RWPE2 (cell line): Measurements from ENCODE around the gene TM4SF5.
A peak's percentile ranks its signal among the peaks of the same experiment; 100 is the strongest.

Source experiments
- ATAC-seq: fragments of 200-7000 bp; cut with Tn5 transposase; 3 replicates; pipeline ENCODE4 v1.9.1; 2021; ENCODE audit warnings: low read depth
- DNase-seq: peaks from one replicate; pipeline ENCODE4 v3.0.0-alpha.2; 2020; ENCODE audit warnings: low spot score
- H3K27ac ChIP-seq: fragments of 450-650 bp; 2 replicates; pipeline ENCODE4 v1.5.1; 2017; ENCODE audit warnings: mild to moderate bottlenecking; ENCODE audit not compliant: poor library complexity, severe bottlenecking
- H3K27me3 ChIP-seq: fragments of 250-450 bp; sonication (Bioruptor Pico); 2 replicates; pipeline ENCODE4 v1.5.1; 2021; ENCODE audit warnings: mild to moderate bottlenecking, moderate library complexity; ENCODE audit not compliant: insufficient read depth, poor library complexity, severe bottlenecking
- H3K36me3 ChIP-seq: fragments of 250-450 bp; sonication (Bioruptor Pico); 2 replicates; pipeline ENCODE4 v1.5.1; 2020; ENCODE audit warnings: low read depth, mild to moderate bottlenecking, moderate library complexity
- H3K4me1 ChIP-seq: fragments of 250-450 bp; sonication (Bioruptor Pico); 2 replicates; pipeline ENCODE4 v1.5.1; 2021; ENCODE audit warnings: mild to moderate bottlenecking, moderate library complexity; ENCODE audit not compliant: insufficient read depth, poor library complexity, severe bottlenecking
- H3K4me3 ChIP-seq: fragments of 250-450 bp; sonication (Bioruptor Pico); 2 replicates; pipeline ENCODE4 v1.5.1; 2021; ENCODE audit warnings: mild to moderate bottlenecking, moderate library complexity; ENCODE audit not compliant: severe bottlenecking
- H3K9me3 ChIP-seq: fragments of 250-450 bp; sonication (Bioruptor Pico); 2 replicates; pipeline ENCODE4 v1.5.1; 2021; ENCODE audit warnings: mild to moderate bottlenecking, moderate library complexity; ENCODE audit not compliant: severe bottlenecking
- CTCF ChIP-seq: fragments of 450-650 bp; IDR thresholded peaks from one replicate; pipeline ENCODE4 v1.5.1; 2017; ENCODE audit warnings: mild to moderate bottlenecking, moderate library complexity; ENCODE audit not compliant: poor library complexity, severe bottlenecking

The TM4SF5 gene

DNA sequence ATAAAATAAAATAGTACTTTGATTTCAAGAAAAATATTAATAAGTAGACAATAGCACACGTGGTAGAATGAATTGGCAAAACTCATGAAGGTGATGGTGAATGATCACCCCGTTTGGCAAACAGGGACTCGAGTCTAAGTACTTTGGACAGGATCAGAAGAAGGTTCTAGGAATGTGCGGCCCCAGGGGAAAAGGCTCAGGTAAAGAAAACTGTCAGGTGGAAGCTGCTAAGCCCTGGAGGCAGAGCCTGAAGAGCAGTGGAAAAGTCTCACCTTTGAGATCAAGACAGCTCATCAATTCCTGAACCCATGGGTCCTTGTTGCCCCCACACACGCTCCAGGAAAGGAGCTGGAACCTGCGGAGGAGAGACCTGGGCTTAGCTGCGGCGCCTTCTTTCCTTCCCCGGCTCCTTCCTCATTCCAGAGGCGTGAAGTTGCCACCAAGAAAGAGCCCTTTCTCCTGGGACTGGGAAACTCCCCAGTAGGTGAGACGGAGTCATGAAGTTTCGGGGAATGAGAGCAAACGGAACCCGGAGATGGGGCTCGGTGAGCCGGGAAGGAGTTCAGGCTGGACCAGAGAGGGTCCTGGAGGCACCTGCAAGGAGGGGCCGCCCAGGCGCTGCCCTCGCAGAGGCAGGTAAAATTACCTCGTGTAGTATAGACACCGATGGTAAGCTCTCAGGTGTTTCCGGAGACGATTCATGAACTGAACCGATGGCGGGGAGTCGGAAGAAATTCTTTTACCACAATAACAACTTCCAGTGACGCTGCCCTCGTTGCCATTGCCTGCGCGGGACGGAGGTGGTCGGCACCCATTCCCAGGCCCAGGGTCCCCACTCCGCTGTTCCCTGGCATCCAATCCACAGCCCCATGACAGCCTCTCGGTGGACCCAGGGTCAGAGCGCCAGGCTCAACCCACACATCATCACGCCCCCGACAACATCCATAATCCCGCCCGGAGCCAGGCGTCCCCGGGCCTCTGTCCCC, 33.3 kb upstream of the TM4SF5 start:
- no peaks in the 10 kb centered on the region for H3K36me3 ChIP-seq
- no peaks in the 10 kb centered on the region for H3K9me3 ChIP-seq
- no peak overlapping the region for H3K27ac ChIP-seq
- H3K4me3 ChIP-seq, result peak overlapping the region; percentile 55
- ATAC-seq (peak; percentile 12; the same call in 1 of the 3 replicates), DNase-seq (no peak)
- H3K27me3 ChIP-seq, result no peaks in the 10 kb centered on the region
- TF ChIP-seq CTCF, result no peak
- no peaks in the 10 kb centered on the region for H3K4me1 ChIP-seq

DNA sequence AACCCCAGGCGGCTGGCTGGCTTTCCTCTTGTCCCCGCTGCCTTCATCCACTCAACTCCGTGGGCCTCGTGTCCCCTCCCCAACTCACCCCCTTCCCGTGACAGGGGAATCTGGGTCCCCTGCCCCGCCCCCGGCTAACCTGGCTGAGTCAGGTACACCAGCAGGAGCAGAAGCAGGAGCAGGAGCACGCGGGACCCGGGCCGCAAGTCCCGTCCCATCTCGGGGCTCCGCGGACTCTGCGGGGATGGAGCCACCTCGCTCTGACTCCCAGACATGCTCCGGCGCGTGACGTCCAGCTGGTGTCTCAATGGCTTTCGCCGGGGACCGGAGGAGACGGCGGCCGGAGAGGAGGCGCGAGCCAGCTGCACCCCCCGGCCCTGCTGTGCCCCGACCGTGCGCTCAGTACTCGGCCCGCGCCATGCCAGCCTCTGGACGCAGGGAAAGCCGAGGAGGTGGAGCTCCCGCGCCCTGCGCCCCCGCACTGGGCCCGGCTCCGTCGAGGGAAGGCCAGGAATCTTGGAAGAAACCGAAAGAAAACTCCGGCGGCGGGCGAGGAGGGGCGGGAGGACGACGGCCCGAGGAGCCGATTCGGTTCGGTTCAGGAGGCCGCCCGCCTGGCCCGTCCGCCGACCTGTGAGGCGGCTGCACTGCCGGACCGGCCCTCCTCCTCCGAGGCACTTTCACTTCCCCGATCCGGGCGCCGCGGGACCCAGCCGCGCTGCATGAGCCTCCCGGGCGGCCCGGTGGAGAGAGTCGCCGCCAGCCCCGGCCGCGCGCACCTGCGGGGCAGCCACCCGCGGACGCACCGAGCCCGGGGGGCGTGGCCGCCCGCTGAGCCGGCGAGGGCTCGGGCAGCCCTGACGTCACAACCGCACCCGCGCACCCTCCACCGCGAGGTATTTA, 32.3 kb upstream of the TM4SF5 start, which contains the start of the genes CXCL16 and ZMYND15:
TSS of gene CXCL16 (minus strand) at position 807 of the 903 bp plus-strand sequence. CDS start at position 218, 589 bp downstream.
TSS of gene ZMYND15 (plus strand) at position 712 of the 903 bp plus-strand sequence. CDS start 716 bp downstream, outside the sequence.
- TF ChIP-seq CTCF, result no peak
- Histone ChIP-seq H3K36me3 (no peaks in the 10 kb centered on the region), H3K27ac (no peak within 1 kb of the TSS), H3K27me3 (no peaks in the 10 kb centered on the region), H3K9me3 (no peaks in the 10 kb centered on the region), H3K4me3 (peak within 1 kb of the TSS; percentile 55), H3K4me1 (no peaks in the 10 kb centered on the region)
- DNase-seq, result no peak
- ATAC-seq, result peak; percentile 64

DNA sequence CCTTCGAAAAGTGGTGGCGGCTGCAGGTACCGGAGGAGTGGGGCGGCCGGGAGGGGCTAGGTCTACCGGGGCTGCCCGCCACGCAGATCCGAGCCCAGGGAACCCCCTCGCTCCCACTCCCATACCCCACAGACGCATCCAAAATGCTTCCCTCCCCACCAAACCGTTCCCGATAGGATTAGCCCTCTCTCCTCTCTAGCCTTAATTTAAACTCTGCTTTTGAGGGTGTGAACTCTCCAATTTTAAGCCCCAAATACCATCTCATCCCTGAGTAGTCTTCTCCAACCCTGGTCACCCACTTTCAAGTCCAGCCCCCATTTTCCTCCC, 31.7 kb upstream of the TM4SF5 start:
- no peaks in the 10 kb centered on the region for H3K9me3 ChIP-seq
- ATAC-seq, result no peak
- H3K36me3 ChIP-seq, result no peaks in the 10 kb centered on the region
- H3K27me3 ChIP-seq, result no peaks in the 10 kb centered on the region
- no peak for TF ChIP-seq CTCF
- H3K27ac ChIP-seq, result no peak overlapping the region
- H3K4me1 ChIP-seq, result no peaks in the 10 kb centered on the region
- peak overlapping the region; percentile 55 for H3K4me3 ChIP-seq
- no peak for DNase-seq

GRCh38 chr17:4740584-4740983, 31.1 kb upstream of the TM4SF5 start:
- no peaks in the 10 kb centered on the region for H3K9me3 ChIP-seq
- H3K4me3 ChIP-seq, result no peak overlapping the region
- H3K36me3 ChIP-seq, result no peaks in the 10 kb centered on the region
- no peaks in the 10 kb centered on the region for H3K27me3 ChIP-seq
- H3K27ac ChIP-seq, result no peak overlapping the region
- no peaks in the 10 kb centered on the region for H3K4me1 ChIP-seq
- no peak for TF ChIP-seq CTCF
- DNase-seq (no peak), ATAC-seq (no peak)
